Duodenal mucosa (tissue), 2 donors: ENCODE data around the gene GYS2.

Experiments used
- H3K27ac ChIP-seq: one replicate; pipeline ENCODE4 v1.7.0; 2013; ENCODE audit warnings: low read depth, low read length
- H3K27me3 ChIP-seq, 2 donors: one replicate each; pipeline ENCODE4 v1.7.0; 2013; ENCODE audit warnings: low read length in 2 of 2, control low read depth in 1 of 2; ENCODE audit not compliant: insufficient read depth in 2 of 2, control insufficient read depth in 1 of 2
- H3K36me3 ChIP-seq, 2 donors: one replicate each; pipeline ENCODE4 v1.7.0; 2013; ENCODE audit warnings: low read length in 2 of 2, control low read depth in 1 of 2; ENCODE audit not compliant: insufficient read depth in 2 of 2, control insufficient read depth in 1 of 2
- H3K4me1 ChIP-seq, 2 donors: one replicate each; pipeline ENCODE4 v1.7.0; 2013; ENCODE audit warnings: low read length in 2 of 2, control low read depth in 1 of 2; ENCODE audit not compliant: insufficient read depth in 2 of 2, control insufficient read depth in 1 of 2
- H3K4me3 ChIP-seq, 2 donors: one replicate each; pipeline ENCODE4 v1.7.0; 2013; ENCODE audit warnings: low read length in 2 of 2, low read depth in 1 of 2
- H3K9ac ChIP-seq, 2 donors: one replicate each; pipeline ENCODE4 v1.7.0; 2013; ENCODE audit warnings: low read length in 2 of 2, low read depth in 1 of 2
- H3K9me3 ChIP-seq, 2 donors: one replicate each; pipeline ENCODE4 v1.7.0; 2013; ENCODE audit warnings: low read length in 2 of 2, control low read depth in 1 of 2; ENCODE audit not compliant: control insufficient read depth in 1 of 2

GYS2 gene

GRCh38 chr12:21518451-21518850 is 86.2 kb downstream of the GYS2 start:
- H3K4me3 ChIP-seq: no peak overlapping the region
- no peaks in the 10 kb centered on the region for H3K9me3 ChIP-seq
- H3K9ac ChIP-seq: no peak overlapping the region
- no peak overlapping the region for H3K27ac ChIP-seq
- no peaks in the 10 kb centered on the region for H3K4me1 ChIP-seq
- peaks cover 9 to 20% of the 10 kb centered on the region in 2 donors for H3K36me3 ChIP-seq
- no peaks in the 10 kb centered on the region for H3K27me3 ChIP-seq

DNA sequence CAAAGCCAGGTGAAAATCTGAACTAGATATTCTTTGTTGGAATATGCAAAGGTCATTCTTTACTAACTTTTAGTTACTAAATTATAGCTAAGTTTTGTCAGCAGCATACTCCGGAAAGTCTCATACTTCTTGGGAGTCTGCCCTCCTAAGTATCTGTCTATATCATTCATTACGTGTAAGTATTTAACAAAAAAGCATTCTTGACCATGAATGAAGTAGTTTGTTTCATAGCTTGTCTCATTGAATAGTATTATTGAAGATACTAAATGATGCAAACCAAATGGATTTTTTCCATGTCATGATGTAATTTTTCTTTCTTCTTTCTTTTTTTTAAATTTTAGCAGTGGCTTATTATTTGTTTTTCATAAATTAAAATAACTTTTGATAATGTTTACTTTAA is 88.4 kb downstream of the GYS2 start:
- Histone ChIP-seq H3K9ac (no peak overlapping the region), H3K4me1 (no peaks in the 10 kb centered on the region), H3K27ac (no peak overlapping the region), H3K27me3 (no peaks in the 10 kb centered on the region), H3K9me3 (no peaks in the 10 kb centered on the region), H3K36me3 (peaks cover 17 to 28% of the 10 kb centered on the region in 2 donors), H3K4me3 (no peak overlapping the region)

DNA sequence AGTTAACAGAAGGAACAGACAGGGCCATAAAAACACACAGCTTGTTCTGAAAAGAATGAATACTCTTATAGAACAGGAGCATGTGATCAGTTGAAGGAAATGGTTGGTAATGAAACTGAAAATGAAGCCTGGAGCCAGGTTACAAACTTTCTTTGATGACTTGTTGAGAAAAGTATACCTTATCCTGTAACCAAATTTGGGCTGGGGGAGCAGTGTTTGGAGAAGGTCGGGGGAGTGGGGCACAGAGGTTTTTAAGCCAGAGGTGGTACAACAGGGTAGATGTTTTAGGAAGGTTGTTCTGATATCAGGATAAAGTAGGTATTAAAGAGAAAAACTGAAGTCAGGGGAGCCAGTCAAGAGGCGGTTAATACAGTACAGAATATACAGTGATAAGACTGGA is 94.9 kb downstream of the GYS2 start:
- Histone ChIP-seq H3K36me3 (peaks cover 24 to 27% of the 10 kb centered on the region in 2 donors), H3K27ac (no peak overlapping the region), H3K4me1 (no peaks in the 10 kb centered on the region), H3K27me3 (no peaks in the 10 kb centered on the region), H3K9me3 (no peaks in the 10 kb centered on the region), H3K9ac (no peak overlapping the region), H3K4me3 (no peak overlapping the region)

- Histone ChIP-seq H3K36me3 (peaks cover 12 to 16% of the 10 kb centered on the region in 2 donors), H3K4me1 (peaks cover 10% of the 10 kb centered on the region in 2 donors), H3K9ac (no peak overlapping the region), H3K27ac (no peak overlapping the region), H3K4me3 (no peak overlapping the region), H3K9me3 (no peaks in the 10 kb centered on the region), H3K27me3 (no peaks in the 10 kb centered on the region)
Measured at GRCh38 chr12:21507849-21508248, 96.8 kb downstream of the GYS2 start.

DNA sequence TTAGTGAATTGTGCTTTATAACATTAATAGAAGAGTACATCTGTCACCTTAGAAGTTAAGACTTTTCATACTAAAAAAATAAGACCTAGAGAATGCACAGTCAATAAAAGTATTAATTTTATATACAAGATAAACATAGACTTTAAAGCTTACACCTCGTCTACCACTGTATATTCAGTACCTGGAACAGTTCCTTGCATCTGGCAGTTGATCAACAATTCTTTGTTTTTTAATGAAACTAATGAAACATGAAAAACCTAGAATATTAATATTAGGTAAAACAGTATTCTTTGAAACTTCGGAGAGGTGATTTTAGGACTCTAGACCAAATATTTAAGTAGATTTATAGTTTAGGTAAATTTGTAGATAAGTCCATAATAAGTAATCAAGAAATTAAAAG is 98.8 kb downstream of the GYS2 start:
- H3K4me1 ChIP-seq: peaks cover 13 to 14% of the 10 kb centered on the region in 2 donors
- H3K27me3 ChIP-seq: no peaks in the 10 kb centered on the region
- H3K27ac ChIP-seq: no peak overlapping the region
- H3K36me3 ChIP-seq: peaks cover 8 to 12% of the 10 kb centered on the region in 2 donors
- no peak overlapping the region for H3K9ac ChIP-seq
- no peak overlapping the region for H3K4me3 ChIP-seq
- H3K9me3 ChIP-seq: no peaks in the 10 kb centered on the region

DNA sequence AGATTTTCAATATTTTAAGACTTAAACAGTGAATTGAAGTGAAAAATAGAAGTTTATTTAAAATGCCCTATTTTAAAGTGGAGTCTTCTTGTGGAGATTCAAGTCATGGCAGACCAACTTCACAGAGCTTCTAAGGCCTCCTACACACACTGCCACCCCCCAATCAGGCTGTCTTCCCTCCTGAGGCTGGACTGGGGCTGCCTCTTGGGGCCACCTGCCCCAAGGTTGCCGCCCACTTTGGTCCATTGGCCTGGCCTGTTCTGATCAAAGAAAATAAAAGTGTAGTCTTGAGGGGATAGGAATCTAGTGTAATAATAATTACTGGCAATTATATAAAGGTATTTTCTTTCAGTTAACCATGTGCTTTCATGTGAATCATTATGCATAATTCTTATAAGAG is 101.8 kb downstream of the GYS2 start:
- no peaks in the 10 kb centered on the region for H3K9me3 ChIP-seq
- peaks cover 5 to 6% of the 10 kb centered on the region in 2 donors for H3K36me3 ChIP-seq
- peaks cover 20 to 26% of the 10 kb centered on the region in 2 donors for H3K4me1 ChIP-seq
- H3K4me3 ChIP-seq: peak overlapping the region; percentile 88
- no peak overlapping the region for H3K27ac ChIP-seq
- no peaks in the 10 kb centered on the region for H3K27me3 ChIP-seq
- H3K9ac ChIP-seq: peak overlapping the region in 1 of 2 donors; percentile 76

DNA sequence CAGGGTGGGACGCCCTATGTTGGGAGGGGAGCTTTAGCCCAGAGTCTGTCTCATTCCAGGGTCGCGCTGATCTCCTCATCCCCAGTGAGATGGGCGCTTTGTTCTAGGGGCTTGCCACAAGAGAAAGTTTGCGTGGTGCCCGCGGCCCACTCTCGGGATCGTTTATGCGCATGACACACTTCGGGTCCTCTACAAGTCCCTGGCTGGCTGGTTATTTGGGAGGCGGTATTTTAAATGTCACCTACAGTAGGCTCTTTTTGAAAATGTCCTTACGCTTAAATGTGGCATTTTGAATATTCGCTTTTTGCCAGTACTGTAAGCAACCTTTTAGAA is 102.5 kb downstream of the GYS2 start:
- H3K9ac ChIP-seq: peak overlapping the region; percentile 76 to 90
- peaks cover 20 to 26% of the 10 kb centered on the region in 2 donors for H3K4me1 ChIP-seq

GRCh38 chr12:21501258-21502163 is 103.1 kb downstream of the GYS2 start, which contains the start of the genes GOLT1B and RECQL:
TSS of gene GOLT1B (plus strand) at chr12:21501789. CDS start at chr12:21501924, 135 bp downstream.
TSS of gene RECQL (minus strand) at chr12:21501635. CDS start at chr12:21499570, 2,065 bp downstream.
- peaks cover 20 to 26% of the 10 kb centered on the region in 2 donors for H3K4me1 ChIP-seq
- no peaks in the 10 kb centered on the region for H3K27me3 ChIP-seq
- H3K9ac ChIP-seq: peak within 1 kb of the TSS; percentile 79 to 90
- peaks cover 7 to 17% of the 10 kb centered on the region in 2 donors for H3K36me3 ChIP-seq
- peak within 1 kb of the TSS; percentile 70 for H3K27ac ChIP-seq
- peak within 1 kb of the TSS; percentile 88 for H3K4me3 ChIP-seq
- H3K9me3 ChIP-seq: no peaks in the 10 kb centered on the region

More for the DNA sequence above, 102.5 kb downstream of the GYS2 start:
- no peaks in the 10 kb centered on the region for H3K27me3 ChIP-seq
- H3K4me3 ChIP-seq: peak overlapping the region; percentile 88
- peak overlapping the region; percentile 59 for H3K27ac ChIP-seq
- H3K36me3 ChIP-seq: peaks cover 2 to 11% of the 10 kb centered on the region in 2 donors
- no peaks in the 10 kb centered on the region for H3K9me3 ChIP-seq

GRCh38 chr12:21500786-21501257 is 103.8 kb downstream of the GYS2 start:
- no peaks in the 10 kb centered on the region for H3K9me3 ChIP-seq
- H3K9ac ChIP-seq: peak overlapping the region; percentile 61 to 79
- H3K4me1 ChIP-seq: peaks cover 20 to 26% of the 10 kb centered on the region in 2 donors
- H3K27ac ChIP-seq: peak overlapping the region; percentile 70
- H3K27me3 ChIP-seq: no peaks in the 10 kb centered on the region
- peaks cover 7 to 23% of the 10 kb centered on the region in 2 donors for H3K36me3 ChIP-seq
- peak overlapping the region; percentile 88 for H3K4me3 ChIP-seq

DNA sequence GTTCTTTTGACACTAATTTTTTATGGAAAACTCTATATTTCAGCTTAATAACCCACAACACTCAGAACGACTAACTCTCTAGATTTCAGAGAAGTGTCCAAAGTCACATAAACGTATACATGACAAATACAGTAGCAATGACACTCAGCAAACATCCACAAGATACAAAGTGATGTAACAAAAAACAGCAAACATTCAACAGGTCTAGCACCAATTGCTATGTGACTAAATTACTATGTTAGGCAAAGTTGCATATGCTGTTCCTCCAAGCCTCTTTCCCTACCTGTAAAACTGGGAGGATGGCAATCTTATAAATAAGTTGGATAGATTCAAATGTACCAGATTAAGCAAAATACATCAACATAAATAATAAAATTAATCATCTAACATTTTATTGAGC is 104.9 kb downstream of the GYS2 start:
- H3K4me3 ChIP-seq: no peak overlapping the region
- H3K36me3 ChIP-seq: peaks cover 7 to 27% of the 10 kb centered on the region in 2 donors
- no peak overlapping the region for H3K9ac ChIP-seq
- H3K4me1 ChIP-seq: peaks cover 20 to 26% of the 10 kb centered on the region in 2 donors
- no peaks in the 10 kb centered on the region for H3K9me3 ChIP-seq
- H3K27ac ChIP-seq: no peak overlapping the region
- no peaks in the 10 kb centered on the region for H3K27me3 ChIP-seq
